Neural progenitor cell (in vitro differentiated cells): ENCODE data around the gene LAX1. TPM values are rescaled to one million over a fixed set of nuclear protein-coding genes. Genes with fewer than 3 reads are reported as not detected.
"Not testable (repeated sequence)": the region's sequence is repeated elsewhere in the genome, so short reads cannot be mapped to it uniquely, and the experiment has no call there.

Experiments used
- DNase-seq: peaks from one replicate; pipeline ENCODE4 v3.0.0-alpha.2; 2016; ENCODE audit warnings: low spot score
- H2AFZ ChIP-seq: fragments of 200-600 bp; sonication (generic); replicated peaks from 2 replicates; pipeline ENCODE4 v1.6.1; 2016; ENCODE audit warnings: antibody characterized with exemption
- H3F3A ChIP-seq: fragments of 200-600 bp; sonication (generic); 2 replicates; pipeline ENCODE4 v1.6.1; 2016; ENCODE audit warnings: antibody characterized with exemption, low read depth
- H3K27ac ChIP-seq: fragments of 200-600 bp; sonication (generic); 2 replicates; pipeline ENCODE4 v1.5.1; 2016; ENCODE audit warnings: mild to moderate bottlenecking
- H3K27me3 ChIP-seq: fragments of 200-600 bp; sonication (generic); 2 replicates; pipeline ENCODE4 v1.6.1; 2016; ENCODE audit warnings: mild to moderate bottlenecking, moderate library complexity
- H3K36me3 ChIP-seq: fragments of 200-600 bp; sonication (generic); 2 replicates; pipeline ENCODE4 v1.5.1; 2016
- H3K4me1 ChIP-seq: fragments of 200-600 bp; sonication (generic); 2 replicates; pipeline ENCODE4 v1.6.1; 2016; ENCODE audit warnings: mixed run types
- H3K4me2 ChIP-seq: fragments of 200-600 bp; sonication (generic); 2 replicates; pipeline ENCODE4 v1.6.1; 2016
- H3K4me3 ChIP-seq: fragments of 200-600 bp; sonication (generic); 2 replicates; pipeline ENCODE4 v1.5.1; 2016
- H3K79me2 ChIP-seq: fragments of 200-600 bp; sonication (generic); 2 replicates; pipeline ENCODE4 v1.6.1; 2016; ENCODE audit warnings: low read depth
- H3K9ac ChIP-seq: fragments of 200-600 bp; sonication (generic); 2 replicates; pipeline ENCODE4 v1.6.1; 2016
- H3K9me3 ChIP-seq: fragments of 200-600 bp; sonication (generic); 2 replicates; pipeline ENCODE4 v1.5.1; 2016; ENCODE audit warnings: low read depth
- H4K20me1 ChIP-seq: fragments of 200-600 bp; sonication (generic); 2 replicates; pipeline ENCODE4 v1.6.1; 2016; ENCODE audit warnings: low read depth
- H3K27ac Mint-ChIP-seq: 3 replicates; pipeline ENCODE4 v1.8.0; 2021; ENCODE audit warnings: mixed read lengths
- H3K27me3 Mint-ChIP-seq: 2 replicates; pipeline ENCODE4 v1.8.0; 2022; ENCODE audit warnings: low read depth, mild to moderate bottlenecking, inconsistent platforms, moderate library complexity, mixed read lengths; ENCODE audit not compliant: insufficient read depth
- H3K36me3 Mint-ChIP-seq: 3 replicates; pipeline ENCODE4 v1.8.0; 2021; ENCODE audit warnings: mixed read lengths
- H3K4me1 Mint-ChIP-seq: 3 replicates; pipeline ENCODE4 v1.8.0; 2021; ENCODE audit warnings: mixed read lengths
- H3K4me3 Mint-ChIP-seq: 3 replicates; pipeline ENCODE4 v1.8.0; 2021; ENCODE audit warnings: mild to moderate bottlenecking, moderate library complexity, mixed read lengths
- H3K9me3 Mint-ChIP-seq: 3 replicates; pipeline ENCODE4 v1.8.0; 2020; ENCODE audit warnings: mixed read lengths
- CTCF ChIP-seq: fragments of 200-600 bp; sonication (generic); IDR thresholded peaks from 2 replicates; pipeline ENCODE4 v1.5.1; 2017; ENCODE audit warnings: antibody characterized with exemption, mild to moderate bottlenecking
- EZH2 ChIP-seq: fragments of 200-600 bp; sonication (generic); IDR thresholded peaks from 2 replicates; pipeline ENCODE4 v1.6.1; 2017; ENCODE audit warnings: antibody characterized with exemption, mild to moderate bottlenecking, moderate library complexity
- EZH2phosphoT487 ChIP-seq: fragments of 200-600 bp; sonication (generic); IDR thresholded peaks from 2 replicates; pipeline ENCODE4 v1.6.1; 2017; ENCODE audit warnings: antibody characterized with exemption
- total RNA-seq: library from RNA; depleted of rRNA; stranded (reverse); fragments of >200 nt; gene quantifications from 2 replicates; pipeline ENCODE4 v1.2.3, GENCODE V29; 2015; ENCODE audit warnings: low replicate concordance

The LAX1 gene
- total RNA-seq, 1 donor from 2014 or later = not detected

- peaks cover 3% of the 10 kb centered on the region for H3K9me3 Mint-ChIP-seq
- Histone ChIP-seq H3K36me3 (no peaks in the 10 kb centered on the region), H3K27me3 (no peaks in the 10 kb centered on the region), H3K79me2 (peaks cover 6% of the 10 kb centered on the region), H3K9ac (no peak overlapping the region), H4K20me1 (no peaks in the 10 kb centered on the region), H3K4me2 (no peak overlapping the region), H3K9me3 (no peaks in the 10 kb centered on the region), H3K4me1 (peaks cover 4% of the 10 kb centered on the region), H2AFZ (no peak overlapping the region), H3F3A (peaks cover 11% of the 10 kb centered on the region), H3K27ac (no peak overlapping the region), H3K4me3 (no peak overlapping the region)
- peaks cover 3% of the 10 kb centered on the region for H3K36me3 Mint-ChIP-seq
- TF ChIP-seq CTCF (no peak), EZH2phosphoT487 (no peak), EZH2 (no peak)
- no peak overlapping the region for H3K4me3 Mint-ChIP-seq
- H3K27me3 Mint-ChIP-seq = peaks cover 8% of the 10 kb centered on the region
- H3K4me1 Mint-ChIP-seq = peaks cover 13% of the 10 kb centered on the region
- DNase-seq = no peak
- H3K27ac Mint-ChIP-seq = no peak overlapping the region
Measured at GRCh38 chr1:203791498-203791897, 26.5 kb downstream of the LAX1 start.

GRCh38 chr1:203792486-203792885, 27.5 kb downstream of the LAX1 start:
- Histone ChIP-seq H3K36me3 (peaks cover 7% of the 10 kb centered on the region), H3K27ac (no peak overlapping the region), H3K79me2 (peaks cover 15% of the 10 kb centered on the region), H3K9me3 (no peaks in the 10 kb centered on the region), H4K20me1 (no peaks in the 10 kb centered on the region), H3F3A (peaks cover 14% of the 10 kb centered on the region), H3K4me2 (no peak overlapping the region), H3K27me3 (no peaks in the 10 kb centered on the region), H2AFZ (no peak overlapping the region), H3K4me3 (no peak overlapping the region), H3K9ac (no peak overlapping the region), H3K4me1 (peaks cover 11% of the 10 kb centered on the region)
- DNase-seq = no peak
- H3K9me3 Mint-ChIP-seq = peaks cover 9% of the 10 kb centered on the region
- H3K27ac Mint-ChIP-seq = no peak overlapping the region
- H3K4me3 Mint-ChIP-seq = no peak overlapping the region
- H3K4me1 Mint-ChIP-seq = peaks cover 20% of the 10 kb centered on the region
- TF ChIP-seq EZH2 (no peak), CTCF (no peak), EZH2phosphoT487 (no peak)
- H3K27me3 Mint-ChIP-seq = peaks cover 8% of the 10 kb centered on the region
- H3K36me3 Mint-ChIP-seq = peaks cover 11% of the 10 kb centered on the region

- H4K20me1 ChIP-seq, H3K27me3 ChIP-seq, H3K27ac ChIP-seq, H3K4me2 ChIP-seq, H3K9ac ChIP-seq, H2AFZ ChIP-seq, DNase-seq, H3K4me3 Mint-ChIP-seq, H3K27ac Mint-ChIP-seq, H3K4me3 ChIP-seq, H3K27me3 Mint-ChIP-seq, H3K9me3 ChIP-seq: not testable (repeated sequence)
- H3K4me1 Mint-ChIP-seq = peaks cover 20% of the 10 kb centered on the region
- Histone ChIP-seq H3K79me2 (peaks cover 26% of the 10 kb centered on the region), H3K4me1 (peaks cover 11% of the 10 kb centered on the region), H3K36me3 (peaks cover 17% of the 10 kb centered on the region), H3F3A (peaks cover 14% of the 10 kb centered on the region)
- H3K9me3 Mint-ChIP-seq = peaks cover 20% of the 10 kb centered on the region
- peaks cover 21% of the 10 kb centered on the region for H3K36me3 Mint-ChIP-seq
Measured at GRCh38 chr1:203793561-203793960, 28.6 kb downstream of the LAX1 start.

GRCh38 chr1:203794764-203795440, 29.9 kb downstream of the LAX1 start:
- no peak for DNase-seq
- Histone ChIP-seq H2AFZ (peak overlapping the region; percentile 66), H3K79me2 (peaks cover 40% of the 10 kb centered on the region), H3K9ac (no peak overlapping the region), H3K4me3 (peak overlapping the region; percentile 78), H3K9me3 (no peaks in the 10 kb centered on the region), H3K36me3 (peaks cover 23% of the 10 kb centered on the region), H4K20me1 (peaks cover 13% of the 10 kb centered on the region), H3F3A (peaks cover 14% of the 10 kb centered on the region), H3K27ac (peak overlapping the region; percentile 99), H3K4me2 (peak overlapping the region; percentile 90), H3K27me3 (no peaks in the 10 kb centered on the region), H3K4me1 (peaks cover 11% of the 10 kb centered on the region)
- Mint-ChIP-seq H3K9me3 (peaks cover 33% of the 10 kb centered on the region), H3K27ac (peak overlapping the region; percentile 95), H3K36me3 (peaks cover 35% of the 10 kb centered on the region), H3K4me1 (peaks cover 19% of the 10 kb centered on the region), H3K4me3 (peak overlapping the region; percentile 97), H3K27me3 (peaks cover 3% of the 10 kb centered on the region)
- TF ChIP-seq CTCF = no peak
- TF ChIP-seq EZH2 = no peak
- TF ChIP-seq EZH2phosphoT487 = no peak
